Measurements from ENCODE around the gene IL10RA. TPM values are rescaled to one million over a fixed set of nuclear protein-coding genes. Genes with fewer than 3 reads are reported as not detected.
A peak's percentile ranks its signal among the peaks of the same experiment; 100 is the strongest.
"Not testable (repeated sequence)": the region's sequence is repeated elsewhere in the genome, so short reads cannot be mapped to it uniquely, and the experiment has no call there.

Gene IL10RA
- total RNA-seq, 4 donors from 2014 or later: 14.3 to 34.9 (median 20.9) TPM

DNA sequence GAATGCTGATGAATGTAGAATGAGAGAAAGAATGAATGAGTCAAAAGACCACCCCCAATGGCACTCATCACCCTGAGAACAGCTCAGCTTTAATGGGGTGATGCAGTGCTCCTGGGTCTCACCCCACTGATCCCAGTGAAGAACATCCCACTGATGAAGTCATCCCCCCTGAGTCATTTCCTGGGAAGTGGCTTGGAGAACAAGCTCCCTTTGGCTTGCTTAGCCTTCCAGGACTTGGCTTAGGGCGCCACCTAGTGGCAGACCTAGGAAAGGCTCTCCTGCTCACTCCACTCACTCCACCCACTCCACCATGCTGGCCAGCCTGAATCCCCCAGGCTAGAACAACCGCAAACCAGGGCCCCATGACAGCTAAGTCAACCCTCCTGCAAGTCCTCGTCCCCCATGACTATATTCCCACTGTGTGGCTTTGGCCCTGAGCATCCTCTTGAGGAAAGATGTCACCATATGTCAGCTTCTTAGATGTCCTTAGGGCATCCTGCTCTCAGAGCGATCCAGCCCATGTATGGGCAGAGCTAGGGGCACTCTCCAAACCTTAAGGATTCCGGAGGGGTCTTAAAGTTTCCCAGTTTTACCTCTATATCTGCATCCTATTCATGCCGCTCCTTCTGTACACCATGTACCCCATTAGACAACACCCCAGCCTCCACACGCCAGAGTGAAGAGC, 39.2 kb upstream of the IL10RA start:
- TF ChIP-seq EP300 (IDR thresholded peaks at IDR 0.05) (no peak), POLR2AphosphoS5 (IDR thresholded peaks at IDR 0.05) (peak in 1 of 2 donors; percentile 56), POLR2A (IDR thresholded peaks at IDR 0.05; ENCODE audit: low read depth) (no peak)
- TF ChIP-seq, protein P1, sequence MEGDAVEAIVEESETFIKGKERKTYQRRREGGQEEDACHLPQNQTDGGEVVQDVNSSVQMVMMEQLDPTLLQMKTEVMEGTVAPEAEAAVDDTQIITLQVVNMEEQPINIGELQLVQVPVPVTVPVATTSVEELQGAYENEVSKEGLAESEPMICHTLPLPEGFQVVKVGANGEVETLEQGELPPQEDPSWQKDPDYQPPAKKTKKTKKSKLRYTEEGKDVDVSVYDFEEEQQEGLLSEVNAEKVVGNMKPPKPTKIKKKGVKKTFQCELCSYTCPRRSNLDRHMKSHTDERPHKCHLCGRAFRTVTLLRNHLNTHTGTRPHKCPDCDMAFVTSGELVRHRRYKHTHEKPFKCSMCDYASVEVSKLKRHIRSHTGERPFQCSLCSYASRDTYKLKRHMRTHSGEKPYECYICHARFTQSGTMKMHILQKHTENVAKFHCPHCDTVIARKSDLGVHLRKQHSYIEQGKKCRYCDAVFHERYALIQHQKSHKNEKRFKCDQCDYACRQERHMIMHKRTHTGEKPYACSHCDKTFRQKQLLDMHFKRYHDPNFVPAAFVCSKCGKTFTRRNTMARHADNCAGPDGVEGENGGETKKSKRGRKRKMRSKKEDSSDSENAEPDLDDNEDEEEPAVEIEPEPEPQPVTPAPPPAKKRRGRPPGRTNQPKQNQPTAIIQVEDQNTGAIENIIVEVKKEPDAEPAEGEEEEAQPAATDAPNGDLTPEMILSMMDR (IDR thresholded peaks at IDR 0.05): peak; percentile 97 to 98 (median 98)
- peaks cover 0 to 24% (median 0%) of the 10 kb centered on the region in 4 donors for H3K27me3 ChIP-seq
- H3K36me3 ChIP-seq: no peaks in the 10 kb centered on the region
- WGBS: 40% methylated on average over 7 of the region's 7 CpGs
- intact Hi-C loops (cut with DNase I): loop anchor here (1.0 to 10.0 kb wide), 2 partner anchors 102 to 142 kb away; no protein-coding TSS in a partner anchor
- peaks cover 4 to 10% (median 6%) of the 10 kb centered on the region in 4 donors for H3K4me1 ChIP-seq
- no peak overlapping the region for H3K4me3 ChIP-seq
- H3K9me3 ChIP-seq: no peaks in the 10 kb centered on the region
- DNase-seq (ENCODE audit: extremely low spot score): peak; percentile 96
- no peak overlapping the region for H3K27ac ChIP-seq (replicated peaks in 1 of 4)

DNA sequence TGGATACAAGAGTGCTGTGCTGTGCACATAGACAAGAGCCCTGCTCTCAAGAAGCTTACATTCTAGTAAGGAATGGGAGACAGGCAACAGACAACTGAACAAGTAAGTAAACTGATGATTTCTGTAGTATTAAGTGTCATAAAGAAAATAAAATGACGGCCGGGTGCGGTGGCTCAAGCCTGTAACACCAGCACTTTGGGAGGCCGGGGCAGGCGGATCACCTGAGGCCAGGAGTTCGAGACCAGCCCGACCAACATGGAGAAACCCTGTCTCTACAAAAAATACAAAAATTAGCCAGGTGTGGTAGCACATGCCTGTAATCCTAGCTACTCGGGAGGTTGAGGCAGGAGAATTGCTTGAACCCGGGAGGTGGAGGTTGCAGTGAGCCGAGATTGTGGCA, 38.4 kb upstream of the IL10RA start:
- intact Hi-C loops (cut with DNase I): loop anchor here (1.0 to 10.0 kb wide), 2 partner anchors 102 to 143 kb away; no protein-coding TSS in a partner anchor
- not testable (repeated sequence) for H3K4me1 ChIP-seq; H3K36me3 ChIP-seq; H3K4me3 ChIP-seq; H3K9me3 ChIP-seq; H3K27ac ChIP-seq (replicated peaks in 1 of 4); DNase-seq (ENCODE audit: extremely low spot score)
- H3K27me3 ChIP-seq: peaks cover 0 to 24% (median 0%) of the 10 kb centered on the region in 4 donors
- WGBS: 87% methylated on average over 10 of the region's 10 CpGs

DNA sequence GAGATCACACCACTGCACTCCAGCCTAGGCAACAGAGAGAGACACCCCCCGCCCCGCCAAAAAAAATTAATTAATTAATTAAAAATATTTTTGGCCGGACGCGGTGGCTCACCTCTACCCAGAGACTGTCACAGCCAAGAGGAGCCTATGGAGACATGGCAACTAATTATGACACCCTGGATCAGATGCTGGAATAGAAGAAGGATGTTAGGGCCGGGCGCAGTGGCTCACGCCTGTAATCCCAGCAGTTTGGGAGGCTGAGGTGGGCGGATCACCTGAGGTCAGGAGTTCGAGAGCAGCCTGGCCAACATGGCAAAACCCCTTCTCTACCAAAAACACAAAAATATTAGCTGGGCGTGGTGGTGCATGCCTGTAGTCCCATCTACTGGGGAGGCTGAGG, 37.7 kb upstream of the IL10RA start:
- intact Hi-C loops (cut with DNase I): loop anchor here (10.0 kb wide), 1 partner anchor 144 kb away; no protein-coding TSS in a partner anchor

DNA sequence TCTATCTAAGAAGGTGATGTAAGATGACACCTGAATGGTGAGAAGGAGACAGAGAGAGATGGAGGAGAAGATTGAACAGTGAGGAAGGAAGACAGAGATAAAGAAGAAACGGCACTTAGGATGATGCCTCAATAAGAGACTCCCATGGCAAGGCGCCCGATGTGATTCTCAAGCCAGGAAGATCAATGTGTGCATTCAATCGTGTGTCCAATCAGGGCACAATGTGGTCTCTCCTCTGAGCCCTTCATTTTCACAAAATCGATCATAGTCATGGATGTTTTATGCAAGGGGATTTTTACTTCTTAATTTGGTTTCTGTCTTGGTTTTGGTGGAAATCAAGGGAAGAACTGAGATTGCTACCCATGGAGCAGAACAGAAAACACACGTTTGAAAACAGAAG, 37.1 kb upstream of the IL10RA start:
- 68% methylated on average over 6 of the region's 6 CpGs for WGBS
- no peaks in the 10 kb centered on the region for H3K9me3 ChIP-seq
- TF ChIP-seq, protein P1 (IDR thresholded peaks at IDR 0.05): no peak
- TF ChIP-seq POLR2AphosphoS5 (IDR thresholded peaks at IDR 0.05) (no peak), POLR2A (IDR thresholded peaks at IDR 0.05; ENCODE audit: low read depth) (no peak), EP300 (IDR thresholded peaks at IDR 0.05) (no peak)
- DNase-seq (ENCODE audit: extremely low spot score): no peak
- H3K27me3 ChIP-seq: peaks cover 0 to 24% (median 0%) of the 10 kb centered on the region in 4 donors
- peaks cover 7 to 10% (median 8%) of the 10 kb centered on the region in 4 donors for H3K4me1 ChIP-seq
- H3K27ac ChIP-seq (replicated peaks in 1 of 4): no peak overlapping the region
- H3K36me3 ChIP-seq: no peaks in the 10 kb centered on the region
- no peak overlapping the region for H3K4me3 ChIP-seq
- intact Hi-C loops (cut with DNase I): loop anchor here (10.0 kb wide), 1 partner anchor 144 kb away; no protein-coding TSS in a partner anchor

More for the DNA sequence above, 37.7 kb upstream of the IL10RA start:
- H3K9me3 ChIP-seq; H3K4me1 ChIP-seq; H3K27ac ChIP-seq (replicated peaks in 1 of 4); DNase-seq (ENCODE audit: extremely low spot score); H3K4me3 ChIP-seq; H3K36me3 ChIP-seq: not testable (repeated sequence)
- WGBS: 91% methylated on average over 11 of the region's 11 CpGs
- H3K27me3 ChIP-seq: peaks cover 0 to 24% (median 0%) of the 10 kb centered on the region in 4 donors

DNA sequence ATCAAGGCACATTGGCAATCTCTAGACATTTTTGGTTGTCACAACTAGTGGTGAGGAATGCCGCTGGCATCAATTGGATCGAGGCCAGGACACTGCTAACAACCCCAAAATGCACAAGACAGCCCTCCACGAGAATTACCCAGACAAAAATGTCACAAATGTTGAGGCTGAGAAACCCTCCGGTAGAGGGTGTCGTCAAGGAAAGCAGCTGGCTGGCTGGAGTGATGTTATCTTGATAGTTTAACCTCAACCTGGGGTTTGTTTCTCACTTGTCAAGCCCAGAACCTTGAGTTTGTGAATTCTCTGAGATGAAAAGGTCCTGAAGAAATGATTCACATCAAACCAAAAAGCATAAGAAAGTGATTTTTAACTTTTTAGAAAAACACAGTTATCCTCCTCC, 35.9 kb upstream of the IL10RA start:
- intact Hi-C loops (cut with DNase I): no loop called here
- Histone ChIP-seq H3K4me3 (no peak overlapping the region), H3K9me3 (no peaks in the 10 kb centered on the region), H3K4me1 (peaks cover 4 to 10% (median 5%) of the 10 kb centered on the region in 4 donors), H3K36me3 (no peaks in the 10 kb centered on the region), H3K27ac (replicated peaks in 1 of 4) (no peak overlapping the region), H3K27me3 (peaks cover 0 to 27% (median 0%) of the 10 kb centered on the region in 4 donors)
- 25% methylated on average over 5 of the region's 5 CpGs for WGBS
- TF ChIP-seq EP300 (IDR thresholded peaks at IDR 0.05) (no peak), POLR2A (IDR thresholded peaks at IDR 0.05; ENCODE audit: low read depth) (no peak), POLR2AphosphoS5 (IDR thresholded peaks at IDR 0.05) (no peak)
- TF ChIP-seq, protein P1 (IDR thresholded peaks at IDR 0.05): no peak
- DNase-seq (ENCODE audit: extremely low spot score): peak; percentile 87

All from esophagus muscularis mucosa (tissue), 4 donors.